ENCODE data around the gene KHNYN. TPM values are rescaled to one million over a fixed set of nuclear protein-coding genes. Genes with fewer than 3 reads are reported as not detected.
"Not testable (repeated sequence)": the region's sequence is repeated elsewhere in the genome, so short reads cannot be mapped to it uniquely, and the experiment has no call there.

KHNYN gene
- polyA plus RNA-seq, 1 donor from 2014 or later = 0.53 TPM

GRCh38 chr14:24450828-24451227, 21.1 kb downstream of the KHNYN start:
- H3K9me2 ChIP-seq (ENCODE audit: insufficient read depth, low read length); H2AFZ ChIP-seq (ENCODE audit: low read depth, low read length); H3K9ac ChIP-seq (ENCODE audit: low read length); H3K27me3 ChIP-seq (ENCODE audit: insufficient read depth, low read depth, low read length); H3K27ac ChIP-seq (ENCODE audit: low read length); H3K36me3 ChIP-seq (ENCODE audit: insufficient read depth, low read length); H3K79me2 ChIP-seq (replicated peaks; ENCODE audit: insufficient read depth, low read length); H3F3A ChIP-seq (ENCODE audit: insufficient read depth, low read length, poor library complexity, severe bottlenecking); H3K9me3 ChIP-seq (ENCODE audit: low read length); H4K20me1 ChIP-seq (ENCODE audit: insufficient read depth); H3K4me2 ChIP-seq (ENCODE audit: low read length); H3K4me3 ChIP-seq (ENCODE audit: low read length): not testable (repeated sequence)

- Histone ChIP-seq H3K79me2 (replicated peaks; ENCODE audit: insufficient read depth, low read length) (no peaks in the 10 kb centered on the region), H3K9ac (ENCODE audit: low read length) (no peak overlapping the region), H4K20me1 (ENCODE audit: insufficient read depth) (no peaks in the 10 kb centered on the region), H3K9me2 (ENCODE audit: insufficient read depth, low read length) (no peaks in the 10 kb centered on the region), H3K4me3 (ENCODE audit: low read length) (no peak overlapping the region), H3K4me2 (ENCODE audit: low read length) (no peak overlapping the region), H2AFZ (ENCODE audit: low read depth, low read length) (no peak overlapping the region), H3K36me3 (ENCODE audit: insufficient read depth, low read length) (no peaks in the 10 kb centered on the region), H3F3A (ENCODE audit: insufficient read depth, low read length, poor library complexity, severe bottlenecking) (no peaks in the 10 kb centered on the region), H3K27me3 (ENCODE audit: insufficient read depth, low read depth, low read length) (no peaks in the 10 kb centered on the region), H3K9me3 (ENCODE audit: low read length) (no peaks in the 10 kb centered on the region), H3K27ac (ENCODE audit: low read length) (no peak overlapping the region)
- TF ChIP-seq, protein P1, sequence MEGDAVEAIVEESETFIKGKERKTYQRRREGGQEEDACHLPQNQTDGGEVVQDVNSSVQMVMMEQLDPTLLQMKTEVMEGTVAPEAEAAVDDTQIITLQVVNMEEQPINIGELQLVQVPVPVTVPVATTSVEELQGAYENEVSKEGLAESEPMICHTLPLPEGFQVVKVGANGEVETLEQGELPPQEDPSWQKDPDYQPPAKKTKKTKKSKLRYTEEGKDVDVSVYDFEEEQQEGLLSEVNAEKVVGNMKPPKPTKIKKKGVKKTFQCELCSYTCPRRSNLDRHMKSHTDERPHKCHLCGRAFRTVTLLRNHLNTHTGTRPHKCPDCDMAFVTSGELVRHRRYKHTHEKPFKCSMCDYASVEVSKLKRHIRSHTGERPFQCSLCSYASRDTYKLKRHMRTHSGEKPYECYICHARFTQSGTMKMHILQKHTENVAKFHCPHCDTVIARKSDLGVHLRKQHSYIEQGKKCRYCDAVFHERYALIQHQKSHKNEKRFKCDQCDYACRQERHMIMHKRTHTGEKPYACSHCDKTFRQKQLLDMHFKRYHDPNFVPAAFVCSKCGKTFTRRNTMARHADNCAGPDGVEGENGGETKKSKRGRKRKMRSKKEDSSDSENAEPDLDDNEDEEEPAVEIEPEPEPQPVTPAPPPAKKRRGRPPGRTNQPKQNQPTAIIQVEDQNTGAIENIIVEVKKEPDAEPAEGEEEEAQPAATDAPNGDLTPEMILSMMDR (IDR thresholded peaks at IDR 0.05; ENCODE audit: poor library complexity, severe bottlenecking) = no peak
- no peak for TF ChIP-seq MXI1 (conservative IDR thresholded peaks at IDR 0.05; ENCODE audit: poor library complexity, severe bottlenecking)
- no peak for TF ChIP-seq EZH2 (IDR thresholded peaks at IDR 0.05; ENCODE audit: borderline replicate concordance, insufficient read depth, low read length, poor library complexity, severe bottlenecking)
- no peak for TF ChIP-seq SMC3 (conservative IDR thresholded peaks at IDR 0.05; ENCODE audit: poor library complexity)
- no peak for TF ChIP-seq RAD21 (conservative IDR thresholded peaks at IDR 0.05)
- TF ChIP-seq, protein P2, sequence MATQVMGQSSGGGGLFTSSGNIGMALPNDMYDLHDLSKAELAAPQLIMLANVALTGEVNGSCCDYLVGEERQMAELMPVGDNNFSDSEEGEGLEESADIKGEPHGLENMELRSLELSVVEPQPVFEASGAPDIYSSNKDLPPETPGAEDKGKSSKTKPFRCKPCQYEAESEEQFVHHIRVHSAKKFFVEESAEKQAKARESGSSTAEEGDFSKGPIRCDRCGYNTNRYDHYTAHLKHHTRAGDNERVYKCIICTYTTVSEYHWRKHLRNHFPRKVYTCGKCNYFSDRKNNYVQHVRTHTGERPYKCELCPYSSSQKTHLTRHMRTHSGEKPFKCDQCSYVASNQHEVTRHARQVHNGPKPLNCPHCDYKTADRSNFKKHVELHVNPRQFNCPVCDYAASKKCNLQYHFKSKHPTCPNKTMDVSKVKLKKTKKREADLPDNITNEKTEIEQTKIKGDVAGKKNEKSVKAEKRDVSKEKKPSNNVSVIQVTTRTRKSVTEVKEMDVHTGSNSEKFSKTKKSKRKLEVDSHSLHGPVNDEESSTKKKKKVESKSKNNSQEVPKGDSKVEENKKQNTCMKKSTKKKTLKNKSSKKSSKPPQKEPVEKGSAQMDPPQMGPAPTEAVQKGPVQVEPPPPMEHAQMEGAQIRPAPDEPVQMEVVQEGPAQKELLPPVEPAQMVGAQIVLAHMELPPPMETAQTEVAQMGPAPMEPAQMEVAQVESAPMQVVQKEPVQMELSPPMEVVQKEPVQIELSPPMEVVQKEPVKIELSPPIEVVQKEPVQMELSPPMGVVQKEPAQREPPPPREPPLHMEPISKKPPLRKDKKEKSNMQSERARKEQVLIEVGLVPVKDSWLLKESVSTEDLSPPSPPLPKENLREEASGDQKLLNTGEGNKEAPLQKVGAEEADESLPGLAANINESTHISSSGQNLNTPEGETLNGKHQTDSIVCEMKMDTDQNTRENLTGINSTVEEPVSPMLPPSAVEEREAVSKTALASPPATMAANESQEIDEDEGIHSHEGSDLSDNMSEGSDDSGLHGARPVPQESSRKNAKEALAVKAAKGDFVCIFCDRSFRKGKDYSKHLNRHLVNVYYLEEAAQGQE (IDR thresholded peaks at IDR 0.05; ENCODE audit: borderline replicate concordance) = no peak
- no peak for TF ChIP-seq EP300 (conservative IDR thresholded peaks at IDR 0.05; ENCODE audit: poor library complexity, severe bottlenecking)
- TF ChIP-seq TAF1 (IDR thresholded peaks at IDR 0.05; ENCODE audit: low read depth) = no peak
- TF ChIP-seq POLR2AphosphoS5 (IDR thresholded peaks at IDR 0.05) = no peak
Measured at GRCh38 chr14:24456980-24457379, 27.2 kb downstream of the KHNYN start.

DNA sequence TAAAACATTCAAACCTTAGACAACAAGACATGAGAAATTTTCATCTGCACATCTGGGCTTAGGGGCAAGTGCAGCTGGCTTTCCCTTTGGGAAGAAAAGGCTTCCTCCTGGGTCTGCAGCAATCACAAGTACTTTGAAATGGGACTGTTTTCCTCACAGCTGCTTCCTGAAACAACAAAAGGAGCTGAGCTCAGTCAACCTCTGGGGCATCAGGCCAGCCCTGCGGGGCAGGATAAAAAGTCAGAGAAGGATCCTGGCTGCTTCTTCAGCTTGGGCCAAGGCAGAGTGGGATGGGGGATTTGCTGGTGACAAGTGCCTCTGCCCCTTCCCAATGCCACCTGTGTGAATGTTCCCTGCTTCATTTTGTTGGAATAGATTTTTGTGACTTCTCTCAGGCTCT, 29.0 kb downstream of the KHNYN start:
- Histone ChIP-seq H3K79me2 (replicated peaks; ENCODE audit: insufficient read depth, low read length) (no peaks in the 10 kb centered on the region), H3K9ac (ENCODE audit: low read length) (no peak overlapping the region), H3K27me3 (ENCODE audit: insufficient read depth, low read depth, low read length) (no peaks in the 10 kb centered on the region), H3F3A (ENCODE audit: insufficient read depth, low read length, poor library complexity, severe bottlenecking) (no peaks in the 10 kb centered on the region), H3K9me2 (ENCODE audit: insufficient read depth, low read length) (no peaks in the 10 kb centered on the region), H3K27ac (ENCODE audit: low read length) (no peak overlapping the region), H3K4me2 (ENCODE audit: low read length) (no peak overlapping the region), H3K36me3 (ENCODE audit: insufficient read depth, low read length) (no peaks in the 10 kb centered on the region), H3K9me3 (ENCODE audit: low read length) (no peaks in the 10 kb centered on the region), H4K20me1 (ENCODE audit: insufficient read depth) (no peaks in the 10 kb centered on the region), H3K4me3 (ENCODE audit: low read length) (no peak overlapping the region), H2AFZ (ENCODE audit: low read depth, low read length) (no peak overlapping the region)
- no peak for TF ChIP-seq EZH2 (IDR thresholded peaks at IDR 0.05; ENCODE audit: borderline replicate concordance, insufficient read depth, low read length, poor library complexity, severe bottlenecking)
- no peak for TF ChIP-seq RAD21 (conservative IDR thresholded peaks at IDR 0.05)
- TF ChIP-seq, protein P1 (IDR thresholded peaks at IDR 0.05; ENCODE audit: poor library complexity, severe bottlenecking) = no peak
- TF ChIP-seq SMC3 (conservative IDR thresholded peaks at IDR 0.05; ENCODE audit: poor library complexity) = no peak
- TF ChIP-seq MXI1 (conservative IDR thresholded peaks at IDR 0.05; ENCODE audit: poor library complexity, severe bottlenecking) = no peak
- TF ChIP-seq POLR2AphosphoS5 (IDR thresholded peaks at IDR 0.05) = no peak

All from neural cell (in vitro differentiated cells).